ENCODE data around the gene PDGFRB. TPM values are rescaled to one million over a fixed set of nuclear protein-coding genes. Genes with fewer than 3 reads are reported as not detected.

PDGFRB gene
- total RNA-seq, 1 donor from 2014 or later = 89.3 TPM

- Histone ChIP-seq H3K36me3 (no peaks in the 10 kb centered on the region), H3K27ac (no peak overlapping the region), H3K27me3 (ENCODE audit: low read depth) (peaks cover 26% of the 10 kb centered on the region), H3K4me3 (no peak overlapping the region), H3K9me3 (no peaks in the 10 kb centered on the region), H3K4me1 (peaks cover 3% of the 10 kb centered on the region)
- DNase-seq (no peak), ATAC-seq (no peak)
- TF ChIP-seq, protein P1, sequence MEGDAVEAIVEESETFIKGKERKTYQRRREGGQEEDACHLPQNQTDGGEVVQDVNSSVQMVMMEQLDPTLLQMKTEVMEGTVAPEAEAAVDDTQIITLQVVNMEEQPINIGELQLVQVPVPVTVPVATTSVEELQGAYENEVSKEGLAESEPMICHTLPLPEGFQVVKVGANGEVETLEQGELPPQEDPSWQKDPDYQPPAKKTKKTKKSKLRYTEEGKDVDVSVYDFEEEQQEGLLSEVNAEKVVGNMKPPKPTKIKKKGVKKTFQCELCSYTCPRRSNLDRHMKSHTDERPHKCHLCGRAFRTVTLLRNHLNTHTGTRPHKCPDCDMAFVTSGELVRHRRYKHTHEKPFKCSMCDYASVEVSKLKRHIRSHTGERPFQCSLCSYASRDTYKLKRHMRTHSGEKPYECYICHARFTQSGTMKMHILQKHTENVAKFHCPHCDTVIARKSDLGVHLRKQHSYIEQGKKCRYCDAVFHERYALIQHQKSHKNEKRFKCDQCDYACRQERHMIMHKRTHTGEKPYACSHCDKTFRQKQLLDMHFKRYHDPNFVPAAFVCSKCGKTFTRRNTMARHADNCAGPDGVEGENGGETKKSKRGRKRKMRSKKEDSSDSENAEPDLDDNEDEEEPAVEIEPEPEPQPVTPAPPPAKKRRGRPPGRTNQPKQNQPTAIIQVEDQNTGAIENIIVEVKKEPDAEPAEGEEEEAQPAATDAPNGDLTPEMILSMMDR (IDR thresholded peaks at IDR 0.05) = no peak
- intact Hi-C loops (cut with DNase I) = no loop called here
Observed at GRCh38 chr5:150186137-150186536, 30.5 kb upstream of the PDGFRB start.

DNA sequence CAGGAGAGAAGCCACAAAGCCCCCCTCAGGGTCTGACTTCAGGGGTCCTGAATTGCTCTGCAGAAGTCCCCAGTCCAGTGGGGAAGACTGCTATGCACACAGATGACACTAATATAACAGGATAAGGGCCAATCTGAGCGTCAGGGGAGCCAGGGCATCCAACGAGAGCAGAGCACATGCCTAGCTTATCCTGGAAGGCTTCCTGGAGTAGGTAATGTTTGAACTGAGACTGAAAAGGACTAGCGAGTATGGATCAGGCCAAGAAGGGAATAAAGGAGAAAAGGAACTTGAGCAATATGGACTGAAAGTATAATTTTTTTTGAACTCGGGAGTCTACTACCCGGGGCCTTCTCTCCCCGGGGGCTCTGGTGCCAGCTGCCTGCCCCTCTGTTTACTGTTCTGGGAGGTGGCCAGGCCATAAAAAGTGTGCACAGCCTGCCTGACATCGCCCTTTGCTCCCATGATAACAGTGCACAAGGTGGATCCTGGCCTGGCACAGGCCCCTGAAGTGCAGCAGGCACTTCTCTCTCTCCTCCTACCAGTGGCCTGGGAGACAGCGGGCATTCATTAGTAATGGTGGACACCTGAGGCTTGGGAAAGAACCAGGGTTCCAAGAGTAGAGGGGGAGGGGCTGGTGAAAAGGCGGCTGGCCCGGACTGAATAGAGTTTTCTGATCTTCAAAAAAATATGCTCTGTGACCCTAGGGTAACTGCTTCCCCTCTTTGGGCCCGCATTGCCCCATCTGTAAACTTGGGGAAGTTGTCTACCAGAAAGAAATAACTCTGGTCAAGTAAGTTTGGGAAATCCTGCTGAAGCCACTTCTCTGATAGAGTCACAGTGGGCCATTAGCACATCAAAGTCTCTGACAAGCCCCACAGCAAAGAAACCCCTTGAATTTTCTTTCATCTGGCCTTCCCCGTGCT lies 29.6 kb upstream of the PDGFRB start:
- Histone ChIP-seq H3K27me3 (ENCODE audit: low read depth) (peaks cover 17% of the 10 kb centered on the region), H3K9me3 (no peaks in the 10 kb centered on the region), H3K36me3 (no peaks in the 10 kb centered on the region), H3K4me3 (no peak overlapping the region), H3K4me1 (peaks cover 12% of the 10 kb centered on the region), H3K27ac (no peak overlapping the region)
- TF ChIP-seq, protein P1 (IDR thresholded peaks at IDR 0.05) = no peak
- DNase-seq (no peak), ATAC-seq (peak; percentile 16 to 51)
- intact Hi-C loops (cut with DNase I) = no loop called here

- TF ChIP-seq, protein P1 (IDR thresholded peaks at IDR 0.05) = no peak
- ATAC-seq (no peak), DNase-seq (no peak)
- Histone ChIP-seq H3K27ac (no peak overlapping the region), H3K4me1 (peaks cover 12% of the 10 kb centered on the region), H3K9me3 (no peaks in the 10 kb centered on the region), H3K36me3 (no peaks in the 10 kb centered on the region), H3K4me3 (no peak overlapping the region), H3K27me3 (ENCODE audit: low read depth) (peaks cover 5% of the 10 kb centered on the region)
- intact Hi-C loops (cut with DNase I) = no loop called here
Observed at GRCh38 chr5:150184006-150184405, 28.4 kb upstream of the PDGFRB start.

DNA sequence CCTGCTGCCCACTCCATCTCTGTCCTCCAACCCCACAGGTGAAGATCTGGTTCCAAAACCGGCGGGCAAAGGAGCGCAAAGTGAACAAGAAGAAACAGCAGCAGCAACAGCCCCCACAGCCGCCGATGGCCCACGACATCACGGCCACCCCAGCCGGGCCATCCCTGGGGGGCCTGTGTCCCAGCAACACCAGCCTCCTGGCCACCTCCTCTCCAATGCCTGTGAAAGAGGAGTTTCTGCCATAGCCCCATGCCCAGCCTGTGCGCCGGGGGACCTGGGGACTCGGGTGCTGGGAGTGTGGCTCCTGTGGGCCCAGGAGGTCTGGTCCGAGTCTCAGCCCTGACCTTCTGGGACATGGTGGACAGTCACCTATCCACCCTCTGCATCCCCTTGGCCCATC lies 27.8 kb upstream of the PDGFRB start:
- peaks cover 12% of the 10 kb centered on the region for H3K4me1 ChIP-seq
- no peak overlapping the region for H3K27ac ChIP-seq
- H3K9me3 ChIP-seq = no peaks in the 10 kb centered on the region
- DNase-seq (no peak), ATAC-seq (no peak)
- TF ChIP-seq, protein P1 (IDR thresholded peaks at IDR 0.05) = no peak
- intact Hi-C loops (cut with DNase I) = no loop called here
- H3K27me3 ChIP-seq (ENCODE audit: low read depth) = no peaks in the 10 kb centered on the region
- no peak overlapping the region for H3K4me3 ChIP-seq
- no peaks in the 10 kb centered on the region for H3K36me3 ChIP-seq

DNA sequence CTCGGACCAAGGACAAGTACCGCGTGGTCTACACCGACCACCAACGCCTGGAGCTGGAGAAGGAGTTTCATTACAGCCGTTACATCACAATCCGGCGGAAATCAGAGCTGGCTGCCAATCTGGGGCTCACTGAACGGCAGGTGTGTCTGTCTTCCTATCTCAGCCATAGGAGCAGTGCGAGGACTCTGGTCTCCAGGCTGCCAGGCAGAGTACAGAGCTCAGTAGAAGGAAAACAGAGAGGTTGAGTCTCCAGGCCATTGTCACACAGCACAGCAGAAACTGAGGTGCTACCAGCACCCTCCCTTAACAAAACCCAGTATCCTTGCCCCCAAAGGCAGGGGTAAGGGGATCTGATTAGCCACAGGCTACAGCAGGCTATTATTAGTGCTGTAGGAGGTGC lies 27.1 kb upstream of the PDGFRB start:
- H3K9me3 ChIP-seq = no peaks in the 10 kb centered on the region
- H3K27ac ChIP-seq = no peak overlapping the region
- intact Hi-C loops (cut with DNase I) = no loop called here
- peaks cover 12% of the 10 kb centered on the region for H3K4me1 ChIP-seq
- DNase-seq (no peak), ATAC-seq (no peak)
- H3K27me3 ChIP-seq (ENCODE audit: low read depth) = no peaks in the 10 kb centered on the region
- no peaks in the 10 kb centered on the region for H3K36me3 ChIP-seq
- TF ChIP-seq, protein P1 (IDR thresholded peaks at IDR 0.05) = no peak
- no peak overlapping the region for H3K4me3 ChIP-seq
